Gastrocnemius medialis (tissue), 4 donors: ENCODE measurements around the gene RAVER2. TPM values are rescaled to one million over a fixed set of nuclear protein-coding genes. Genes with fewer than 3 reads are reported as not detected.

Experiments
- ATAC-seq, 2 donors: fragments of 150-250 bp; one replicate each; pipeline ENCODE4 v1.9.1; 2016
- DNase-seq, 2 donors: peaks; one replicate each; pipeline ENCODE4 v3.0.0-alpha.2; 2019
- H3K27ac ChIP-seq, 4 donors: fragments of 200-600 bp; sonication (generic); 1 replicate in 1 of 4; 2 replicates in 3 of 4; pipeline ENCODE4 v1.5.1; 2016 to 2018; ENCODE audit warnings: mild to moderate bottlenecking in 2 of 4, moderate library complexity in 1 of 4
- H3K27me3 ChIP-seq, 3 donors: fragments of 200-600 bp; sonication (generic) in 2 of 3; 1 replicate in 1 of 3; 2 replicates in 2 of 3; pipeline versions ENCODE4 v1.5.1 to v1.6.0; 2016 to 2019; ENCODE audit warnings: mild to moderate bottlenecking in 1 of 3, moderate library complexity in 1 of 3
- H3K36me3 ChIP-seq, 2 donors: fragments of 200-600 bp; sonication (generic) in 1 of 2; one replicate each; pipeline ENCODE4 v1.5.1; 2017 to 2018
- H3K4me1 ChIP-seq, 2 donors: fragments of 200-600 bp; sonication (generic) in 1 of 2; one replicate each; pipeline ENCODE4 v1.5.1; 2016 to 2017; ENCODE audit warnings: mild to moderate bottlenecking in 2 of 2
- H3K4me3 ChIP-seq, 4 donors: fragments of 200-600 bp; sonication (generic) in 3 of 4; 1 replicate in 1 of 4; 2 replicates in 3 of 4; pipeline ENCODE4 v1.5.1; 2016 to 2019; ENCODE audit warnings: mild to moderate bottlenecking in 2 of 4
- H3K9me3 ChIP-seq, 3 donors: fragments of 200-600 bp; sonication (generic) in 2 of 3; 1 replicate in 1 of 3; 2 replicates in 2 of 3; pipeline ENCODE4 v1.5.1; 2016 to 2019
- POLR2A ChIP-seq, 2 donors: fragments of 450-650 bp; IDR thresholded peaks; one replicate each; pipeline ENCODE4 v1.6.1; 2017; ENCODE audit warnings: antibody characterized with exemption in 2 of 2, mild to moderate bottlenecking in 2 of 2, moderate library complexity in 2 of 2
- in situ Hi-C, 4 donors: fragments of 200-750 bp; cut with MboI; loops; one replicate each; pipeline versions ENCODE4 v1.15.0 to v1.8.0; 2017; ENCODE audit warnings: low sequenced_read_pairs in 4 of 4
- intact Hi-C: fragments of 100-400 bp; cut with DNase I; formaldehyde crosslinking; loops from one replicate; pipeline ENCODE4 v1.15.1; 2023; ENCODE audit warnings: low total_unique reads
- total RNA-seq, 4 donors: library from RNA; depleted of rRNA; stranded (reverse); fragments of >200 nt; gene quantifications; one replicate each; pipeline versions ENCODE4 v1.1.0 to v1.2.3, GENCODE V29; 2016
- TF ChIP-seq, protein P1 (sequence below), 5 experiments: fragments of 450-650 bp in 3 of 5; fragments of 200-600 bp in 2 of 5; sonication (generic) in 2 of 5; IDR thresholded peaks in 4 of 5; conservative IDR thresholded peaks in 1 of 5; 1 replicate in 4 of 5; 2 replicates in 1 of 5; pipeline ENCODE4 v1.5.1; 2016 to 2019; ENCODE audit warnings: antibody characterized with exemption in 5 of 5, mild to moderate bottlenecking in 3 of 5, moderate library complexity in 3 of 5

RAVER2 gene
- total RNA-seq, 4 donors from 2014 or later, result 8.4 to 9.4 (median 9.1) TPM

DNA sequence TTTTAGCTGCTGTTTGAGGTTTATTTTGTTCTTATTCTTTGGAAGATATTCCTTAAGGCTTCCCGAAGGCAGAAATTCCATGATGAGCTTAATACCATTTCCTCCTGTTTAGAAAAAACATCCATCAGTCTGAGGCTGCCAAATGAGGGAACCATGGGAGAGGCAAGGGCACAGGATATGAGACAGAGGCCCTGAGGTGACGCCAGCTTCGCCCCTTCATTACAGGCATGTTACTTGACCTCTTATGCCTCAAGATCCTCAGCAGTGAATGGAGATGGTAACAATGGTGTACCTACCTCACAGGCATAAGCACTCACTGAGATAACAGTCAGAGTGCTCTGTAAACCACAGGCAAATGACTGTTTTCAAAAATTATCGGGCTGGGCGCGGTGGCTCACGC, 93.6 kb downstream of the RAVER2 start:
- in situ Hi-C loops, result no loop called here
- peaks cover 12 to 78% of the 10 kb centered on the region in 2 donors for H3K36me3 ChIP-seq
- TF ChIP-seq, protein P1, sequence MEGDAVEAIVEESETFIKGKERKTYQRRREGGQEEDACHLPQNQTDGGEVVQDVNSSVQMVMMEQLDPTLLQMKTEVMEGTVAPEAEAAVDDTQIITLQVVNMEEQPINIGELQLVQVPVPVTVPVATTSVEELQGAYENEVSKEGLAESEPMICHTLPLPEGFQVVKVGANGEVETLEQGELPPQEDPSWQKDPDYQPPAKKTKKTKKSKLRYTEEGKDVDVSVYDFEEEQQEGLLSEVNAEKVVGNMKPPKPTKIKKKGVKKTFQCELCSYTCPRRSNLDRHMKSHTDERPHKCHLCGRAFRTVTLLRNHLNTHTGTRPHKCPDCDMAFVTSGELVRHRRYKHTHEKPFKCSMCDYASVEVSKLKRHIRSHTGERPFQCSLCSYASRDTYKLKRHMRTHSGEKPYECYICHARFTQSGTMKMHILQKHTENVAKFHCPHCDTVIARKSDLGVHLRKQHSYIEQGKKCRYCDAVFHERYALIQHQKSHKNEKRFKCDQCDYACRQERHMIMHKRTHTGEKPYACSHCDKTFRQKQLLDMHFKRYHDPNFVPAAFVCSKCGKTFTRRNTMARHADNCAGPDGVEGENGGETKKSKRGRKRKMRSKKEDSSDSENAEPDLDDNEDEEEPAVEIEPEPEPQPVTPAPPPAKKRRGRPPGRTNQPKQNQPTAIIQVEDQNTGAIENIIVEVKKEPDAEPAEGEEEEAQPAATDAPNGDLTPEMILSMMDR (IDR thresholded peaks at IDR 0.05 in 4 of 5, conservative IDR thresholded peaks at IDR 0.05 in 1 of 5), result no peak
- TF ChIP-seq POLR2A (IDR thresholded peaks at IDR 0.05), result no peak
- DNase-seq (no peak), ATAC-seq (no peak)
- intact Hi-C loops, result no loop called here
- no peaks in the 10 kb centered on the region for H3K27me3 ChIP-seq
- no peak overlapping the region for H3K4me3 ChIP-seq
- no peaks in the 10 kb centered on the region for H3K9me3 ChIP-seq
- H3K27ac ChIP-seq, result peak overlapping the region; percentile 9 to 51 (median 22)
- H3K4me1 ChIP-seq, result peaks cover 26 to 27% of the 10 kb centered on the region in 2 donors

DNA sequence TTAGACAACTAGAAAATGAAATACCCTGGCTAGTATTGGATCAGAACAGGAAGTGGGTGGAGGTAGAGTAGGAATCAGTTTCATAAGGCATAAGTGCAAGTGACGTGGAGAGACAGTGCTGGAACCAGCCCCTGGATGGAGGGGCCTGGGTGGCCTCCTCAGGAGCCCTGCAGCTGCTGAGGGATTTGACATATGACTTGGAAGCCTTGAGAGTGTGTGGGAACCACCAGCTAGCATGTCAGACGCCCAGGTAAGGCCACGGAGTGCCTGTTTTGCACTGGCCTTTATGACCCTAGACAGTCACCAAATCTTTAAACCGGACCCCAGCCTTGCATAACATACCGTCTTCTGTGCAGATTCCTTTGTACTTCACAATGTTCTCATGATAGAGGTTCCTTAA, 94.4 kb downstream of the RAVER2 start:
- H3K27ac ChIP-seq, result peak overlapping the region; percentile 72 to 88 (median 80)
- peaks cover 7 to 78% of the 10 kb centered on the region in 2 donors for H3K36me3 ChIP-seq
- TF ChIP-seq, protein P1 (IDR thresholded peaks at IDR 0.05 in 4 of 5, conservative IDR thresholded peaks at IDR 0.05 in 1 of 5), result no peak
- no peak for TF ChIP-seq POLR2A (IDR thresholded peaks at IDR 0.05)
- H3K4me3 ChIP-seq, result no peak overlapping the region
- no peaks in the 10 kb centered on the region for H3K9me3 ChIP-seq
- H3K4me1 ChIP-seq, result peaks cover 26 to 27% of the 10 kb centered on the region in 2 donors
- no peak for DNase-seq
- in situ Hi-C loops, result no loop called here
- no peaks in the 10 kb centered on the region for H3K27me3 ChIP-seq
- intact Hi-C loops, result no loop called here
- peak in 1 of 2 donors; percentile 3 for ATAC-seq

DNA sequence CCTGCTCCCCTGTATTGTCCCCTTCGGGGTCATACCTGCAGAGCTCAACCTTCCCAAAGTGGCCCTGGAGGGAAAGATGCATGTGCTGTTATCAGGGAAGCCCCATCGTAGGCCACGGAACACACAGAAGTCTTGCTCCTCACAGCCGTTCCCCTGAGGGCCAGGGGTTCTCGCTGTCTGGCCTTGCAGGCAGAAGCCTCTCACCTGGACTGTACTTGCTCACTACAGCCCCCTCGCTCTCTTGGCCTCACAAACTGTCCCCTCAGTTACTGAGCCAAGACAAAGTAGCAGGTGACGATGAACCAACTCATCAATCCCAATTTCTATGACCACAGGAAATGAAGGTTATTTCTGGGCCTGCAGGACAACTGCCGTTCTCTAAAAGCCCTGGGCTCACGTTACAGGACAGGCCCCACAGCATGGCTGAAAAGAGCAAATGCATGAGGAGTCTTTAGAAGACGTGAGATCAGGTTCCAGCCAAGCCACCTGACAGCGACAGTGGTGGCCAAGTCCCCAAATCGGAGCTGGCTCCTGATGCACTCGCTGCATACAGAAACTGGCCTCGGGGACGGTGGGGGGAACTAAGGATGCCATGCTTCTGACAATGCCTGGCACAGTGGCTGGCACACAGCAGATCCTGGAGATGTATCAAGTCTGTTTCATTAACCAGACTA, 95.0 kb downstream of the RAVER2 start:
- TF ChIP-seq, protein P1 (IDR thresholded peaks at IDR 0.05 in 4 of 5, conservative IDR thresholded peaks at IDR 0.05 in 1 of 5), result no peak
- no peak for TF ChIP-seq POLR2A (IDR thresholded peaks at IDR 0.05)
- H3K4me3 ChIP-seq, result no peak overlapping the region
- H3K36me3 ChIP-seq, result peaks cover 7 to 78% of the 10 kb centered on the region in 2 donors
- no peaks in the 10 kb centered on the region for H3K27me3 ChIP-seq
- peak; percentile 95 to 96 for ATAC-seq
- in situ Hi-C loops, result no loop called here
- H3K27ac ChIP-seq, result peak overlapping the region; percentile 72 to 88 (median 80)
- no peaks in the 10 kb centered on the region for H3K9me3 ChIP-seq
- peaks cover 26 to 27% of the 10 kb centered on the region in 2 donors for H3K4me1 ChIP-seq
- intact Hi-C loops, result loop anchor here (5.0 kb wide), 2 partner anchors 223 to 227 kb away; no protein-coding TSS in a partner anchor
- peak; percentile 84 to 92 for DNase-seq

DNA sequence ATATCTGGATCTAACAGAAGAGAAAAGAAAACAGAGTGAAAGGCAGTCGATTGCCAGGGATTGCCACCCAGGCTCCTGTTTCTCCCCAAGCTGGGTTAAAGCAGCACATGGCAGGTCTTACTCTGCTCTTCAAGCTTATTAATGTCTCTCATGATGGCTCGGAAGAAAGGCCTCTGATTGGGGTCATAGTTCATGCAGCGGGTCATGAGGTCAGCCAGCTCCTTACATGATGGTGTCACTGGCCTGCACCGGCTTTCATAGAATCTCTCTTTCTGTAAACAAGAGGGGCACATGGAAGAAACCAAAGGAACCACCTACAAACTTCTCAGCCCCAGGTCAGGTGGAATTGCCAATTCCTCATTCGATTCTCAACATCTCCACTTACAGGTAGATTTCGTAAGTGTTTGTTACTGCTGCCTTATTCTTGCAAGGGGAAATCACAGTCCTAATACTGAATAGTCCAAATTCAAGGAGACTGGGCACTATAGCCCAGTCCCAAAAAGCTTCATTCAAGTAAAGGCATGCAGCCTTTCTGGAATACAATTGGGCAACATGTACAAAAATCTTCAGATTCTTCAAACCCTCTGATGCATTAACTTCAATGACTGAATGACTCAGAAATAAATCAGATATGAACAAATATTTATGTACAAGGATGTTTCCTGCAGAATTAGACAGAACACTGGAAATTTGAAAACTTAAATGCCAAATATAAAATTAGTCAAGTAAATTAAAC, 96.6 kb downstream of the RAVER2 start:
- H3K27ac ChIP-seq, result peak overlapping the region; percentile 72 to 88 (median 80)
- in situ Hi-C loops, result no loop called here
- no peak for ATAC-seq

More for the DNA sequence above, 96.6 kb downstream of the RAVER2 start:
- H3K27me3 ChIP-seq, result no peaks in the 10 kb centered on the region
- H3K4me3 ChIP-seq, result no peak overlapping the region
- peaks cover 7 to 78% of the 10 kb centered on the region in 2 donors for H3K36me3 ChIP-seq
- TF ChIP-seq, protein P1 (IDR thresholded peaks at IDR 0.05 in 4 of 5, conservative IDR thresholded peaks at IDR 0.05 in 1 of 5), result no peak
- TF ChIP-seq POLR2A (IDR thresholded peaks at IDR 0.05), result no peak
- DNase-seq, result no peak
- H3K4me1 ChIP-seq, result peaks cover 29 to 30% of the 10 kb centered on the region in 2 donors
- H3K9me3 ChIP-seq, result no peaks in the 10 kb centered on the region
- intact Hi-C loops, result loop anchor here (5.0 kb wide), 2 partner anchors 224 to 226 kb away; no protein-coding TSS in a partner anchor
